H1 (cell line): ENCODE results near the gene MTHFD1. TPM values are rescaled to one million over a fixed set of nuclear protein-coding genes. Genes with fewer than 3 reads are reported as not detected.

Source experiments
- CTCF ChIA-PET: fragments of 300-600 bp; sonication (Branson Sonifier 250); formaldehyde crosslinking; loops from one replicate; lab custom pipeline; 2021; ENCODE audit not compliant: partially characterized antibody; lab: Charles Lee
- POLR2A ChIA-PET: fragments of 300-600 bp; sonication (Branson Sonifier 250); formaldehyde crosslinking; loops from one replicate; lab custom pipeline; 2021; ENCODE audit warnings: inconsistent platforms; ENCODE audit not compliant: partially characterized antibody; lab: Charles Lee
- DNase-seq, 2 experiments: peaks; one replicate each; pipeline versions ENCODE4 v3.0.0 to v3.0.0-alpha.2; 2010 to 2022; ENCODE audit warnings: low spot score in 2 of 2, low read depth in 1 of 2, mixed read lengths in 1 of 2
- FAIRE-seq: peaks from 2 replicates; lab custom pipeline; 2011; peaks lifted over from hg19 to GRCh38; lab: Jason Lieb, UNC
- H2AFZ ChIP-seq: 2 replicates; pipeline ENCODE4 v1.8.1; 2012; ENCODE audit warnings: low read length, inconsistent platforms
- H2AK5ac ChIP-seq: 2 replicates; pipeline ENCODE4 v1.6.1; 2013; ENCODE audit warnings: low read depth, low read length
- H2BK120ac ChIP-seq: replicated peaks from 2 replicates; pipeline ENCODE3; 2013; ENCODE audit warnings: low read depth, low read length, inconsistent platforms
- H2BK12ac ChIP-seq: 2 replicates; pipeline ENCODE4 v1.6.1; 2013; ENCODE audit warnings: low read depth, low read length
- H2BK15ac ChIP-seq: 2 replicates; pipeline ENCODE4 v1.6.1; 2013; ENCODE audit warnings: low read length
- H2BK20ac ChIP-seq: 2 replicates; pipeline ENCODE4 v1.6.1; 2013; ENCODE audit warnings: low read length
- H2BK5ac ChIP-seq: 2 replicates; pipeline ENCODE4 v1.6.1; 2013; ENCODE audit warnings: low read depth, low read length
- H3K14ac ChIP-seq: 2 replicates; pipeline ENCODE4 v1.6.1; 2013; ENCODE audit warnings: inconsistent platforms; ENCODE audit not compliant: insufficient read length
- H3K18ac ChIP-seq: 2 replicates; pipeline ENCODE4 v1.6.1; 2013; ENCODE audit warnings: low read length; ENCODE audit errors: extremely low read depth
- H3K23ac ChIP-seq: 2 replicates; pipeline ENCODE4 v1.6.1; 2013; ENCODE audit warnings: inconsistent platforms; ENCODE audit not compliant: insufficient read length
- H3K23me2 ChIP-seq: 2 replicates; pipeline ENCODE4 v1.6.1; 2013; ENCODE audit warnings: low read depth, low read length
- H3K27ac ChIP-seq: 2 replicates; pipeline ENCODE4 v1.6.1; 2011; ENCODE audit warnings: low read depth, low read length, inconsistent platforms
- H3K27me3 ChIP-seq, 4 experiments: replicated peaks in 1 of 4; 1 replicate in 1 of 4; 2 replicates in 3 of 4; pipeline versions ENCODE4 v1.6.1 to v1.8.1; 2011 to 2013; ENCODE audit warnings: low read length in 3 of 4, mild to moderate bottlenecking in 3 of 4, inconsistent platforms in 2 of 4, mixed read lengths in 2 of 4, moderate library complexity in 1 of 4; ENCODE audit not compliant: control insufficient read depth in 3 of 4, insufficient read depth in 3 of 4; ENCODE audit errors: extremely low read depth in 1 of 4
- H3K36me3 ChIP-seq, 4 experiments: 2 replicates each; pipeline versions ENCODE4 v1.6.1 to v1.8.1; 2011 to 2013; ENCODE audit warnings: mild to moderate bottlenecking in 4 of 4, low read length in 3 of 4, moderate library complexity in 2 of 4, control low read depth in 1 of 4, inconsistent platforms in 1 of 4; ENCODE audit not compliant: insufficient read depth in 4 of 4, control insufficient read depth in 2 of 4
- H3K4ac ChIP-seq: replicated peaks from 2 replicates; pipeline ENCODE3; 2013; ENCODE audit warnings: low read length, low read depth, mixed read lengths, inconsistent platforms; ENCODE audit not compliant: insufficient read length
- H3K4me1 ChIP-seq, 4 experiments: replicated peaks in 1 of 4; 1 replicate in 1 of 4; 2 replicates in 3 of 4; pipeline versions ENCODE4 v1.6.1 to v1.8.1; 2011 to 2013; ENCODE audit warnings: low read length in 3 of 4, inconsistent platforms in 2 of 4, mixed read lengths in 1 of 4; ENCODE audit not compliant: insufficient read depth in 4 of 4, control insufficient read depth in 3 of 4
- H3K4me2 ChIP-seq, 2 experiments: 2 replicates each; pipeline versions ENCODE4 v1.6.1 to v1.8.1; 2011 to 2013; ENCODE audit warnings: low read depth in 2 of 2, low read length in 2 of 2, control low read depth in 1 of 2, inconsistent platforms in 1 of 2, mild to moderate bottlenecking in 1 of 2; ENCODE audit not compliant: insufficient read depth in 1 of 2
- H3K4me3 ChIP-seq, 4 experiments: fragments of 200-600, 300-600 bp in 1 of 4; sonication (generic), shearing (Covaris generic), sonication (Bioruptor Twin) in 1 of 4; 2 replicates each; pipeline versions ENCODE4 v1.5.1 to v1.8.1; 2011 to 2016; ENCODE audit warnings: low read length in 4 of 4, low read depth in 3 of 4, control low read depth in 2 of 4, inconsistent platforms in 2 of 4, mild to moderate bottlenecking in 2 of 4, mixed read lengths in 1 of 4, moderate library complexity in 1 of 4; ENCODE audit not compliant: insufficient read depth in 2 of 4; ENCODE audit errors: extremely low read depth in 1 of 4
- H3K56ac ChIP-seq: replicated peaks from 2 replicates; pipeline ENCODE3; 2013; ENCODE audit warnings: low read depth, mild to moderate bottlenecking, mixed read lengths, low read length, inconsistent platforms; ENCODE audit not compliant: insufficient read length
- H3K79me1 ChIP-seq: 2 replicates; pipeline ENCODE4 v1.6.1; 2013; ENCODE audit warnings: low read depth, low read length, control low read depth
- H3K79me2 ChIP-seq, 2 experiments: 2 replicates each; pipeline versions ENCODE4 v1.6.1 to v1.8.1; 2012 to 2013; ENCODE audit warnings: low read length in 2 of 2, mild to moderate bottlenecking in 2 of 2, inconsistent platforms in 1 of 2; ENCODE audit not compliant: insufficient read depth in 2 of 2, control insufficient read depth in 1 of 2
- H3K9ac ChIP-seq, 4 experiments: replicated peaks in 1 of 4; 1 replicate in 1 of 4; 2 replicates in 3 of 4; pipeline versions ENCODE4 v1.6.1 to v1.8.1; 2011 to 2013; ENCODE audit warnings: low read depth in 3 of 4, low read length in 3 of 4, control low read depth in 2 of 4, mild to moderate bottlenecking in 2 of 4, moderate library complexity in 2 of 4, inconsistent platforms in 1 of 4; ENCODE audit errors: extremely low read depth in 1 of 4
- H3K9me3 ChIP-seq, 2 experiments: 2 replicates each; pipeline versions ENCODE4 v1.6.1 to v1.8.1; 2012 to 2013; ENCODE audit warnings: mild to moderate bottlenecking in 2 of 2, moderate library complexity in 2 of 2, control low read depth in 1 of 2, inconsistent platforms in 1 of 2, low read depth in 1 of 2, low read length in 1 of 2, mixed read lengths in 1 of 2; ENCODE audit not compliant: insufficient read depth in 2 of 2
- H4K20me1 ChIP-seq, 2 experiments: replicated peaks in 1 of 2; 2 replicates each; pipeline versions ENCODE3 to v1.8.1; 2011 to 2013; ENCODE audit warnings: inconsistent platforms in 2 of 2, low read length in 2 of 2, mild to moderate bottlenecking in 1 of 2; ENCODE audit not compliant: insufficient read depth in 2 of 2, control insufficient read depth in 1 of 2
- H4K5ac ChIP-seq: 2 replicates; pipeline ENCODE4 v1.6.1; 2013; ENCODE audit warnings: low read length, low read depth, mixed read lengths, inconsistent platforms; ENCODE audit not compliant: insufficient read length
- H4K8ac ChIP-seq: 2 replicates; pipeline ENCODE4 v1.8.0; 2013; ENCODE audit warnings: mild to moderate bottlenecking, moderate library complexity, low read length, inconsistent platforms; ENCODE audit not compliant: insufficient read depth; ENCODE audit errors: extremely low read depth
- H4K91ac ChIP-seq: replicated peaks from 2 replicates; pipeline ENCODE3; 2013; ENCODE audit warnings: low read length, mixed read lengths, inconsistent platforms; ENCODE audit not compliant: insufficient read length
- GABPA ChIP-seq: IDR thresholded peaks from 2 replicates; pipeline ENCODE4 v1.6.1; 2011; ENCODE audit warnings: mild to moderate bottlenecking, low read length, moderate library complexity, borderline replicate concordance; ENCODE audit not compliant: insufficient read depth
- HDAC6 ChIP-seq: IDR thresholded peaks from one replicate; pipeline ENCODE4 v1.7.1; 2012; ENCODE audit warnings: low read depth, mild to moderate bottlenecking, inconsistent platforms, low read length, moderate library complexity
- JUND ChIP-seq: IDR thresholded peaks from 2 replicates; pipeline ENCODE4 v1.6.1; 2011; ENCODE audit warnings: mild to moderate bottlenecking, improper control_type of control experiment, low read length
- POLR2A ChIP-seq, 2 experiments: IDR thresholded peaks; 1 replicate in 1 of 2; 2 replicates in 1 of 2; pipeline ENCODE4 v1.6.1; 2011; ENCODE audit warnings: low read depth in 2 of 2, low read length in 2 of 2, mild to moderate bottlenecking in 2 of 2; ENCODE audit errors: control extremely low read depth in 1 of 2
- RXRA ChIP-seq: IDR thresholded peaks from 2 replicates; pipeline ENCODE4 v1.6.1; 2011; ENCODE audit warnings: low read depth, mild to moderate bottlenecking, low read length, moderate library complexity; ENCODE audit not compliant: insufficient read depth
- SP1 ChIP-seq: IDR thresholded peaks from 2 replicates; pipeline ENCODE4 v1.6.1; 2011; ENCODE audit warnings: low read depth, low read length
- TBP ChIP-seq: IDR thresholded peaks from 2 replicates; pipeline ENCODE4 v1.6.1; 2011; ENCODE audit warnings: low read depth, low read length, improper control_type of control experiment
- WGBS, 2 experiments: shearing (Covaris generic) in 1 of 2; methylation state at CpG; one replicate each; pipeline versions ENCODE4 v1.1.6 to v1.1.7; 2013 to 2015; ENCODE audit warnings: low lambda C conversion rate in 2 of 2, mixed read lengths in 2 of 2, inconsistent platforms in 1 of 2, low coverage in 1 of 2, missing lambda C conversion rate in 1 of 2; ENCODE audit not compliant: insufficient replicate concordance in 2 of 2, insufficient coverage in 1 of 2, insufficient read length in 1 of 2; ENCODE audit errors: extremely low coverage in 1 of 2, missing lambda C conversion rate in 1 of 2; 5-methylcytosine and 5-hydroxymethylcytosine counted together
- polyA plus RNA-seq, 7 experiments: library from polyadenylated mRNA; depleted of rRNA in 3 of 7; stranded (reverse) in 5 of 7; unstranded in 2 of 7; fragments of >200 nt in 5 of 7; fragments of 200-250 nt in 2 of 7; gene quantifications; 1 replicate in 5 of 7; 2 replicates in 1 of 7; 4 replicates in 1 of 7; pipeline versions ENCODE4 v1.2.1 to v1.2.3, GENCODE V29; 2011 to 2013; ENCODE audit warnings: missing spikeins in 2 of 7, mixed read lengths in 2 of 7
- total RNA-seq: library from RNA; stranded (reverse); fragmentation: NEBNext Ultra II Directional; extraction: Animal tissue kit (Norgen Biotek cat#: 25700); gene quantifications from 2 replicates; pipeline ENCODE4 v1.2.1, GENCODE V29; 2021

MTHFD1 gene
- total and polyA plus RNA-seq, 2 of the 8 experiments (the other 6 are each of a cell fraction or from before 2014, with no cell fraction given) = 79.7 to 332 TPM

GRCh38 chr14:64363265-64363846 is 24.8 kb upstream of the MTHFD1 start:
- TF ChIP-seq HDAC6 = no peak
- no peak for TF ChIP-seq JUND
- no peak for TF ChIP-seq POLR2A (IDR thresholded peaks at IDR 0.05; ENCODE audit: control extremely low read depth in 1 of 2, low read depth in 2 of 2, low read length in 2 of 2)
- TF ChIP-seq RXRA = no peak
- TF ChIP-seq TBP = no peak
- TF ChIP-seq SP1 = no peak
- no peak for TF ChIP-seq GABPA
- TF ChIP-seq, all 59 proteins: peak for 0
- H3K56ac ChIP-seq = no peak overlapping the region
- WGBS, 2 experiments = 89% methylated on average over 3 of the region's 3 CpGs; no CpG with 5 or more reads in 1 of the 2 experiments
- H3K79me1 ChIP-seq = no peaks in the 10 kb centered on the region
- no peak overlapping the region for H2BK5ac ChIP-seq
- no peak overlapping the region for H3K4me2 ChIP-seq
- no peaks in the 10 kb centered on the region for H3K27me3 ChIP-seq
- H3K9ac ChIP-seq = no peak overlapping the region
- H3K79me2 ChIP-seq = no peaks in the 10 kb centered on the region
- no peak for FAIRE-seq
- ChIA-PET POLR2A (interaction anchor here (1.3 to 1.6 kb wide), 2 partner anchors 17 to 83 kb away, joined by 5 read pairs; no protein-coding TSS in a partner anchor), CTCF (interaction anchor here (0.6 to 1.4 kb wide), 4 partner anchors 11 to 515 kb away, joined by 3 to 5 read pairs (median 3); no protein-coding TSS in a partner anchor)
- no peak overlapping the region for H2BK15ac ChIP-seq
- no peak overlapping the region for H3K23ac ChIP-seq
- no peak for DNase-seq
- H2BK12ac ChIP-seq = no peak overlapping the region
- H3K9me3 ChIP-seq = no peaks in the 10 kb centered on the region
- no peak overlapping the region for H3K27ac ChIP-seq
- H3K23me2 ChIP-seq = no peaks in the 10 kb centered on the region
- H4K5ac ChIP-seq = no peak overlapping the region
- no peak overlapping the region for H2BK120ac ChIP-seq
- H3K36me3 ChIP-seq = no peaks in the 10 kb centered on the region
- H3K4ac ChIP-seq = no peak overlapping the region
- H4K20me1 ChIP-seq = no peaks in the 10 kb centered on the region
- H2AK5ac ChIP-seq = no peak overlapping the region
- H3K4me1 ChIP-seq = no peaks in the 10 kb centered on the region
- H3K18ac ChIP-seq = no peak overlapping the region
- H4K91ac ChIP-seq = no peak overlapping the region
- no peak overlapping the region for H4K8ac ChIP-seq
- H2BK20ac ChIP-seq = no peak overlapping the region
- H3K14ac ChIP-seq = no peak overlapping the region
- H2AFZ ChIP-seq = no peak overlapping the region
- no peak overlapping the region for H3K4me3 ChIP-seq
